Spleen (tissue), 7 donors: ENCODE data around the gene GOLGA1.

ENCODE experiments used
- POLR2A ChIP-seq, 3 donors: fragments of 450-650 bp; IDR thresholded peaks; one replicate each; pipeline ENCODE4 v1.5.1; 2017; ENCODE audit warnings: antibody characterized with exemption in 3 of 3, mild to moderate bottlenecking in 1 of 3
- POLR2AphosphoS5 ChIP-seq, 3 donors: sonication (generic); formaldehyde crosslinking; IDR thresholded peaks; one replicate each; pipeline ENCODE4 v1.5.1; 2017; ENCODE audit warnings: antibody characterized with exemption in 3 of 3
- TF ChIP-seq, protein P1 (sequence below), 11 experiments: fragments of 200-600 bp in 7 of 11; fragments of 450-650 bp in 4 of 11; sonication (generic) in 4 of 11; IDR thresholded peaks in 8 of 11; conservative IDR thresholded peaks in 3 of 11; 1 replicate in 7 of 11; 2 replicates in 4 of 11; pipeline versions ENCODE4 v1.4.0 to v1.8.0; 2016 to 2021; ENCODE audit warnings: antibody characterized with exemption in 11 of 11, inconsistent platforms in 4 of 11, mild to moderate bottlenecking in 1 of 11
- donor health status: DM: no; HTN: no; CAD: no; lungs with moderate emphysema.
- donor health status: DM: no; HTN: no; CAD: no.
- donor health status: DM: no; HTN: no; CAD: no.

GRCh38 chr9:124940521-124940893 lies 376 bp downstream of the GOLGA1 start:
- TF ChIP-seq, protein P1, sequence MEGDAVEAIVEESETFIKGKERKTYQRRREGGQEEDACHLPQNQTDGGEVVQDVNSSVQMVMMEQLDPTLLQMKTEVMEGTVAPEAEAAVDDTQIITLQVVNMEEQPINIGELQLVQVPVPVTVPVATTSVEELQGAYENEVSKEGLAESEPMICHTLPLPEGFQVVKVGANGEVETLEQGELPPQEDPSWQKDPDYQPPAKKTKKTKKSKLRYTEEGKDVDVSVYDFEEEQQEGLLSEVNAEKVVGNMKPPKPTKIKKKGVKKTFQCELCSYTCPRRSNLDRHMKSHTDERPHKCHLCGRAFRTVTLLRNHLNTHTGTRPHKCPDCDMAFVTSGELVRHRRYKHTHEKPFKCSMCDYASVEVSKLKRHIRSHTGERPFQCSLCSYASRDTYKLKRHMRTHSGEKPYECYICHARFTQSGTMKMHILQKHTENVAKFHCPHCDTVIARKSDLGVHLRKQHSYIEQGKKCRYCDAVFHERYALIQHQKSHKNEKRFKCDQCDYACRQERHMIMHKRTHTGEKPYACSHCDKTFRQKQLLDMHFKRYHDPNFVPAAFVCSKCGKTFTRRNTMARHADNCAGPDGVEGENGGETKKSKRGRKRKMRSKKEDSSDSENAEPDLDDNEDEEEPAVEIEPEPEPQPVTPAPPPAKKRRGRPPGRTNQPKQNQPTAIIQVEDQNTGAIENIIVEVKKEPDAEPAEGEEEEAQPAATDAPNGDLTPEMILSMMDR (IDR thresholded peaks at IDR 0.05 in 8 of 11, conservative IDR thresholded peaks at IDR 0.05 in 3 of 11) = no peak
- TF ChIP-seq POLR2AphosphoS5 (IDR thresholded peaks at IDR 0.05) = no peak
- no peak for TF ChIP-seq POLR2A (IDR thresholded peaks at IDR 0.05)
